ENCODE measurements around the gene TTC32.

TTC32 gene

DNA sequence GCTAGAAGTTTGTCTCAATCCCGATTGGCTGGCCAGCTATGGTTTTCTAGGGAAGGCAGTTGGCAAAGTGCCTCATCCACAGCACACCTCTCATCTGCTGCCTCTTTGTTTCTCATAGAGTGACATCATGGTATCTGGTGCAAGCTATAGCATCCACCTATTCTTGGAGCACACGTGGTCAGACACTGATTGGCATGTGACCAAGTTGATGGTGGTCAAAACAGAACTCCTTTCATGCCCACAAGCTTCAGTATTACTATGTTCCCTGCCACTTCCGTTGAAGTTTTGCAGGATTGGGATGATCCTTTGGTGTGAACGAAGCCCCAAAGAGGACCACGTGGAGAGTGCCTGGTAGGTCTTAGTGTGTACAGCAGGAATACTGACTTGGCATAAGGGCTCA is 28.8 kb downstream of the TTC32 start:
- Histone ChIP-seq H3K4me2 (ENCODE audit: insufficient read depth, low read length) (no peak overlapping the region), H3K27ac (ENCODE audit: low read length) (no peak overlapping the region), H2AFZ (ENCODE audit: low read depth, low read length) (no peak overlapping the region), H3K9ac (ENCODE audit: low read depth, low read length) (no peak overlapping the region), H4K20me1 (ENCODE audit: insufficient read depth, low read length) (no peaks in the 10 kb centered on the region), H3K79me2 (ENCODE audit: insufficient read depth, low read length) (no peaks in the 10 kb centered on the region), H3K9me3 (ENCODE audit: insufficient read depth, low read length, severe bottlenecking) (no peaks in the 10 kb centered on the region), H3K36me3 (ENCODE audit: insufficient read depth, low read length) (no peaks in the 10 kb centered on the region), H3K4me1 (ENCODE audit: insufficient read depth, low read length) (no peaks in the 10 kb centered on the region), H3K4me3 (ENCODE audit: low read depth in 1 of 2, low read length in 2 of 2) (no peak overlapping the region), H3K27me3 (ENCODE audit: insufficient read depth, low read length, poor library complexity) (no peaks in the 10 kb centered on the region)
- DNase-seq (no peak), ATAC-seq (ENCODE audit: insufficient read depth, low read depth) (no peak)
- TF ChIP-seq, protein P1, sequence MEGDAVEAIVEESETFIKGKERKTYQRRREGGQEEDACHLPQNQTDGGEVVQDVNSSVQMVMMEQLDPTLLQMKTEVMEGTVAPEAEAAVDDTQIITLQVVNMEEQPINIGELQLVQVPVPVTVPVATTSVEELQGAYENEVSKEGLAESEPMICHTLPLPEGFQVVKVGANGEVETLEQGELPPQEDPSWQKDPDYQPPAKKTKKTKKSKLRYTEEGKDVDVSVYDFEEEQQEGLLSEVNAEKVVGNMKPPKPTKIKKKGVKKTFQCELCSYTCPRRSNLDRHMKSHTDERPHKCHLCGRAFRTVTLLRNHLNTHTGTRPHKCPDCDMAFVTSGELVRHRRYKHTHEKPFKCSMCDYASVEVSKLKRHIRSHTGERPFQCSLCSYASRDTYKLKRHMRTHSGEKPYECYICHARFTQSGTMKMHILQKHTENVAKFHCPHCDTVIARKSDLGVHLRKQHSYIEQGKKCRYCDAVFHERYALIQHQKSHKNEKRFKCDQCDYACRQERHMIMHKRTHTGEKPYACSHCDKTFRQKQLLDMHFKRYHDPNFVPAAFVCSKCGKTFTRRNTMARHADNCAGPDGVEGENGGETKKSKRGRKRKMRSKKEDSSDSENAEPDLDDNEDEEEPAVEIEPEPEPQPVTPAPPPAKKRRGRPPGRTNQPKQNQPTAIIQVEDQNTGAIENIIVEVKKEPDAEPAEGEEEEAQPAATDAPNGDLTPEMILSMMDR (IDR thresholded peaks at IDR 0.05; ENCODE audit: borderline replicate concordance, extremely low read depth, low read length, poor library complexity, severe bottlenecking) = no peak
- no peak for TF ChIP-seq EZH2 (IDR thresholded peaks at IDR 0.05; ENCODE audit: borderline replicate concordance, low read depth, low read length, severe bottlenecking)

DNA sequence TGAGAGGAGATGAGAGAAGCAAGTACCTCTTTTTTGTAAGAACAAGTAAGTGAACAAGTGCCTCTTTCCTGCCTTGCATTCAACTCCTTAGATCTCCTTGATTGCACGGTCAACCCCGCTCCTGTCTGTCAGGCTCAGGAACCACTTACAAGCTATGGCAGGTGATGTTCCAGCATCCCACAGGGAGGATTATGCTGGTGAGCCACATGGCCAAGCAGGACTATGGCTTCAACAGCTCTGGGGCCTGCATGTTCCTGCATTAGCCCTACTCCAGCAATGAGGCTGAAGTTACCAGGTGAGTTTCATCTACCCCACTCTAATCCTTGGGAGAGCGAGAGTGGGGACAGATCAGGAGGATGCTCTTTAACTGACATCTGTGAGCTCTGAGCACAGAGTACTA is 29.5 kb downstream of the TTC32 start:
- Histone ChIP-seq H3K4me2 (ENCODE audit: insufficient read depth, low read length) (no peak overlapping the region), H4K20me1 (ENCODE audit: insufficient read depth, low read length) (no peaks in the 10 kb centered on the region), H3K9me3 (ENCODE audit: insufficient read depth, low read length, severe bottlenecking) (no peaks in the 10 kb centered on the region), H3K4me3 (ENCODE audit: low read depth in 1 of 2, low read length in 2 of 2) (no peak overlapping the region), H2AFZ (ENCODE audit: low read depth, low read length) (no peak overlapping the region), H3K36me3 (ENCODE audit: insufficient read depth, low read length) (no peaks in the 10 kb centered on the region), H3K79me2 (ENCODE audit: insufficient read depth, low read length) (no peaks in the 10 kb centered on the region), H3K9ac (ENCODE audit: low read depth, low read length) (no peak overlapping the region), H3K27me3 (ENCODE audit: insufficient read depth, low read length, poor library complexity) (no peaks in the 10 kb centered on the region), H3K4me1 (ENCODE audit: insufficient read depth, low read length) (no peaks in the 10 kb centered on the region), H3K27ac (ENCODE audit: low read length) (no peak overlapping the region)
- no peak for TF ChIP-seq EZH2 (IDR thresholded peaks at IDR 0.05; ENCODE audit: borderline replicate concordance, low read depth, low read length, severe bottlenecking)
- TF ChIP-seq, protein P1 (IDR thresholded peaks at IDR 0.05; ENCODE audit: borderline replicate concordance, extremely low read depth, low read length, poor library complexity, severe bottlenecking) = no peak
- DNase-seq (no peak), ATAC-seq (ENCODE audit: insufficient read depth, low read depth) (no peak)

DNA sequence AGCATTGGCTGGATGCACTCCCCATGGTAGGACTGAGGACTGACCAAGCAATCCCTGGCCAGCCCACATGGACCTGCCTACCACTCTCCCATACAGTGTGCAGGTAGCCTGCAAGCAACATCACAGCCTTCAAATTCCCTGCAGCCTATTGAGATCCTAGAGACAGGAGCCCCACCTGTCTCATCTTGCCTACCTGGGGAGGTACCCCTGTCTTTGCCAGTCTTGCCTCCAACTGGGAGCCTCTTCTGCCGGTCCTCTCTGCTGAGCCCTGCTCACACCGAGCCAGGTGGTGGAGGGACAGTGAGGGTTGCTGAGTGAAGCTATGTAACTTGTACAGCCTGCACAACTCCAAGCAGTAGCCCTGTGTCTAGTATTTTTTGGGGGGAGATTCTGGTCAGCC is 29.9 kb downstream of the TTC32 start:
- ATAC-seq (ENCODE audit: insufficient read depth, low read depth) = no peak
- no peaks in the 10 kb centered on the region for H3K36me3 ChIP-seq (ENCODE audit: insufficient read depth, low read length)
- no peaks in the 10 kb centered on the region for H3K4me1 ChIP-seq (ENCODE audit: insufficient read depth, low read length)
- no peak overlapping the region for H3K27ac ChIP-seq (ENCODE audit: low read length)
- no peak overlapping the region for H3K4me3 ChIP-seq (ENCODE audit: low read depth in 1 of 2, low read length in 2 of 2)
- H3K9ac ChIP-seq (ENCODE audit: low read depth, low read length) = no peak overlapping the region
- TF ChIP-seq EZH2 (IDR thresholded peaks at IDR 0.05; ENCODE audit: borderline replicate concordance, low read depth, low read length, severe bottlenecking) = no peak
- TF ChIP-seq, protein P1 (IDR thresholded peaks at IDR 0.05; ENCODE audit: borderline replicate concordance, extremely low read depth, low read length, poor library complexity, severe bottlenecking) = no peak
- DNase-seq = no peak
- H2AFZ ChIP-seq (ENCODE audit: low read depth, low read length) = no peak overlapping the region
- H3K4me2 ChIP-seq (ENCODE audit: insufficient read depth, low read length) = no peak overlapping the region
- no peaks in the 10 kb centered on the region for H4K20me1 ChIP-seq (ENCODE audit: insufficient read depth, low read length)
- no peaks in the 10 kb centered on the region for H3K27me3 ChIP-seq (ENCODE audit: insufficient read depth, low read length, poor library complexity)
- H3K79me2 ChIP-seq (ENCODE audit: insufficient read depth, low read length) = no peaks in the 10 kb centered on the region
- H3K9me3 ChIP-seq (ENCODE audit: insufficient read depth, low read length, severe bottlenecking) = no peaks in the 10 kb centered on the region

DNA sequence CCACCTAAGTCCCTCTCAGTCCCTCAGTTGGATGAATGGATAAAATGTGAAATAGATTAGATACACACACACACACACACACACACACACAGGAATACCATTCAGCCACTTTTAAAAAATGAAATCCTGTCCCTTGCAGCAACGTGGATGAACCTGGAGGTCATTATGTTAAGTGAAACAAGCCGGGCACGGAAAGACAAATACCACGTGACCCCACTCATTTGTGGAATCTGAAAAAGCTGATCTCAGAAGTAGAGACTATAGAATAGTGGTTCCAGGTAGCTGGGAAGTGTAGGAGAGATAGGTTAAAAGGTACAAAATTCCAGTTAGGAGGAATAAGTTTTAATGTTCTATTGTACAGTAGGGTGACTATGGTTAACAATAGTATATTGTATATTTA is 31.0 kb downstream of the TTC32 start:
- H2AFZ ChIP-seq (ENCODE audit: low read depth, low read length) = no peak overlapping the region
- H3K4me3 ChIP-seq (ENCODE audit: low read depth in 1 of 2, low read length in 2 of 2) = no peak overlapping the region
- no peaks in the 10 kb centered on the region for H3K27me3 ChIP-seq (ENCODE audit: insufficient read depth, low read length, poor library complexity)
- H3K9ac ChIP-seq (ENCODE audit: low read depth, low read length) = no peak overlapping the region
- no peaks in the 10 kb centered on the region for H4K20me1 ChIP-seq (ENCODE audit: insufficient read depth, low read length)
- ATAC-seq (ENCODE audit: insufficient read depth, low read depth) (no peak), DNase-seq (no peak)
- no peaks in the 10 kb centered on the region for H3K9me3 ChIP-seq (ENCODE audit: insufficient read depth, low read length, severe bottlenecking)
- no peaks in the 10 kb centered on the region for H3K79me2 ChIP-seq (ENCODE audit: insufficient read depth, low read length)
- H3K4me1 ChIP-seq (ENCODE audit: insufficient read depth, low read length) = no peaks in the 10 kb centered on the region
- no peaks in the 10 kb centered on the region for H3K36me3 ChIP-seq (ENCODE audit: insufficient read depth, low read length)
- TF ChIP-seq, protein P1 (IDR thresholded peaks at IDR 0.05; ENCODE audit: borderline replicate concordance, extremely low read depth, low read length, poor library complexity, severe bottlenecking) = no peak
- TF ChIP-seq EZH2 (IDR thresholded peaks at IDR 0.05; ENCODE audit: borderline replicate concordance, low read depth, low read length, severe bottlenecking) = no peak
- H3K27ac ChIP-seq (ENCODE audit: low read length) = no peak overlapping the region
- H3K4me2 ChIP-seq (ENCODE audit: insufficient read depth, low read length) = no peak overlapping the region
